ENCODE results near the gene NDUFA8. TPM values are rescaled to one million over a fixed set of nuclear protein-coding genes. Genes with fewer than 3 reads are reported as not detected.

The NDUFA8 gene
- total and polyA plus RNA-seq, 9 of the 15 experiments (the other 6 are each of a cell fraction or from before 2014, with no cell fraction given), result 105 to 212 (median 133) TPM

DNA sequence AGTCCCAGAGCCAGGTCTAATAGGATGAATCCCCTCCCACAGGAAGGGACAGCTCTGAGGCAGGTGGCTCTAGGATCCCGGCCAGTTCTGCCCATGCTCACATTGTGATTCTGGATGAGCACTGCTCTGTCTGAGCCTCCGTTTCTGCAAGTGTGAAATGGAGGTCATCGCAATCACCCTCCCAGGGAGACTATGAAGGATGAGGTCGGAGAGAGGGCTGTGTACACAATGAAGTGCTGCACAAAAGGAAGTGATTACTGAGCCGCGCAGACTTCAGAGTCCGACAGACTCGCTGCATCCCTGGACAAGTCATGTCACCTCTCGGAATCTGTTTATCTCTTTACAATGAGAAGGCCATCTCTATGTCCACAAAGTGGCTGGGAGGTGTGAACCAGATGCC, 47.5 kb upstream of the NDUFA8 start:
- ATAC-seq (no peak), DNase-seq (ENCODE audit: extremely low read depth in 1 of 4, low spot score in 3 of 4) (no peak), FAIRE-seq (no peak)
- Histone ChIP-seq H3K79me2 (ENCODE audit: control insufficient read depth, insufficient read depth, low read length) (peaks cover 11% of the 10 kb centered on the region), H3K27ac (ENCODE audit: extremely low read depth, low read depth, low read length) (no peak overlapping the region), H3K9ac (ENCODE audit: insufficient read depth in 1 of 2, low read depth in 2 of 2, low read length in 2 of 2) (no peak overlapping the region; a peak in 1 of 4 replicates), H3K4me2 (ENCODE audit: insufficient read depth, low read length) (no peak overlapping the region), H3K9me3 (replicated peaks; ENCODE audit: control insufficient read depth, insufficient read depth, low read depth, low read length) (no peaks in the 10 kb centered on the region), H3K27me3 (ENCODE audit: control insufficient read depth in 2 of 2, insufficient read depth in 2 of 2, low read length in 2 of 2) (no peaks in the 10 kb centered on the region), H3K4me3 (no peak overlapping the region), H4K20me1 (replicated peaks; ENCODE audit: control insufficient read depth, insufficient read depth, low read length) (0 out of 2 replicates have a peak, but pooled peaks cover 4% of the 10 kb centered on the region), H3K4me1 (replicated peaks in 1 of 2; ENCODE audit: control insufficient read depth in 2 of 2, insufficient read depth in 2 of 2, low read length in 2 of 2) (peaks cover under 1 to 4% of the 10 kb centered on the region in 2 experiments; a peak in 3 of 5 replicates), H3K36me3 (ENCODE audit: control insufficient read depth, insufficient read depth, low read length) (peaks cover 56% of the 10 kb centered on the region; the same call in 2 of the 3 replicates), H3K9me1 (ENCODE audit: control insufficient read depth, insufficient read depth, low read length) (no peaks in the 10 kb centered on the region), H2AFZ (ENCODE audit: low read depth, low read length) (no peak overlapping the region)
- WGBS (ENCODE audit: insufficient coverage, low coverage, missing lambda C conversion rate), result 95% methylated on average over 9 of the region's 9 CpGs
- CTCF ChIA-PET (ENCODE audit: low intra/inter-chr PET ratio), result no interaction called here
- TF ChIP-seq SAFB2 (IDR thresholded peaks at IDR 0.05; ENCODE audit: borderline replicate concordance, low read depth, low read length, severe bottlenecking) (no peak), RCOR1 (IDR thresholded peaks at IDR 0.05; ENCODE audit: borderline replicate concordance in 1 of 2, low read depth in 2 of 2, low read length in 2 of 2) (no peak), MTF1 (CRISPR knock-in tag; IDR thresholded peaks at IDR 0.05; ENCODE audit: borderline replicate concordance) (no peak), CHD7 (IDR thresholded peaks at IDR 0.05; ENCODE audit: low read depth, low read length) (no peak), TRIM28 (IDR thresholded peaks at IDR 0.05) (no peak)
- intact Hi-C loops (cut with micrococcal nuclease), result no loop called here
- no TSS peak for BruUV-seq (replicated peaks)
- POLR2A ChIA-PET, result interaction anchor here (0.8 to 1.2 kb wide), 2 partner anchors 9 to 58 kb away, joined by 3 to 5 read pairs; partner anchors contain the start of genes MRRF and RBM18
- in situ Hi-C loops (cut with MboI), result no loop called here

Measured in K562 (cell line).